ENCODE data around the gene TTC9.

Gene TTC9

DNA sequence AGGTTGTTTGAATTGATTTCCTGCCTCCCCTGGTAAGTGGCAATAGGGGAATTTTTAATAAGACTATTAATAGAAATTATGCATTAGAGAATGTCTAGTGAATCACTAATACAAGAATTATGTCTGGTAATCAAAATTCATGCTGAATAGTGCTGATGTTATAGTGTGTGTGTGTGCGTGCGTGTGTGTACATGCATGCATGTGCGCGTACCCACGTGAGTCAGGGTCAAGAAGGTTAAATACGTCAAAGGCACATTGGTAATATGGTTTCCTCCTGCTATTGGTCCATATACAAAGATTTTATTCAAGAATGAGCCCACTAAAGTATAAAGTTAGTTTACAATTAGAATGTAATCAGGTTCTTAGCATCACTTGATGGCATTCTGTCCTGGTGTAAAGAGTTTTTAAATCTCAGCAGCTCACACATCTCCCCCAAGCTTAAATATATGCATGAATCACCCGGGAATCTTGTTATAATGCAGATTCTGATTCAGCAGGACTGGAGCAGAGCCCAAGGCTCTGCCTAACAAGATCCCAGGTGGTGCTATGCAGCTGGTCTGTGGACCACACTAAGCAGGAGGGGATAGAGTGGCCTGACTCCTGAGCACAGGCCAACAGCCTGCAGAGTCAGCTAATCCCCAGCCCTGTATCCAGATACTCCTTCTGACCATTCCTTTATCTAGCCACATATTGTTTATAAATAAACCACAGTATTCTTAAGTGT is 43.9 kb downstream of the TTC9 start:
- Histone ChIP-seq H4K20me1 (ENCODE audit: low read depth, low read length) (no peaks in the 10 kb centered on the region), H3K4me3 (ENCODE audit: insufficient read depth, low read length, poor library complexity, severe bottlenecking) (no peak overlapping the region), H3K9me2 (replicated peaks; ENCODE audit: insufficient read depth, low read length) (no peaks in the 10 kb centered on the region), H2AFZ (ENCODE audit: low read depth, low read length, severe bottlenecking) (no peak overlapping the region), H3K9ac (ENCODE audit: low read length) (no peak overlapping the region), H3K27me3 (ENCODE audit: low read length) (no peaks in the 10 kb centered on the region), H3K36me3 (ENCODE audit: low read length) (no peaks in the 10 kb centered on the region), H3K4me2 (ENCODE audit: low read depth, low read length, poor library complexity, severe bottlenecking) (no peak overlapping the region), H3F3A (ENCODE audit: insufficient read depth) (no peaks in the 10 kb centered on the region), H3K27ac (ENCODE audit: low read depth, low read length) (no peak overlapping the region), H3K9me3 (ENCODE audit: insufficient read depth, low read length) (no peaks in the 10 kb centered on the region), H3K79me2 (ENCODE audit: insufficient read depth, low read length) (no peaks in the 10 kb centered on the region)
- TF ChIP-seq EZH2phosphoT487 (conservative IDR thresholded peaks at IDR 0.05; ENCODE audit: low read length), result no peak
- no peak for TF ChIP-seq CTCF (IDR thresholded peaks at IDR 0.05; ENCODE audit: insufficient read depth, low read length, poor library complexity, severe bottlenecking)

GRCh38 chr14:70692210-70692609 is 50.5 kb downstream of the TTC9 start:
- no peaks in the 10 kb centered on the region for H4K20me1 ChIP-seq (ENCODE audit: low read depth, low read length)
- no peak overlapping the region for H3K9ac ChIP-seq (ENCODE audit: low read length)
- H3F3A ChIP-seq (ENCODE audit: insufficient read depth), result no peaks in the 10 kb centered on the region
- H3K9me2 ChIP-seq (replicated peaks; ENCODE audit: insufficient read depth, low read length), result no peaks in the 10 kb centered on the region
- H3K27ac ChIP-seq (ENCODE audit: low read depth, low read length), result no peak overlapping the region
- no peak overlapping the region for H3K4me3 ChIP-seq (ENCODE audit: insufficient read depth, low read length, poor library complexity, severe bottlenecking)
- H3K36me3 ChIP-seq (ENCODE audit: low read length), result no peaks in the 10 kb centered on the region
- no peaks in the 10 kb centered on the region for H3K79me2 ChIP-seq (ENCODE audit: insufficient read depth, low read length)
- no peaks in the 10 kb centered on the region for H3K9me3 ChIP-seq (ENCODE audit: insufficient read depth, low read length)
- TF ChIP-seq CTCF (IDR thresholded peaks at IDR 0.05; ENCODE audit: insufficient read depth, low read length, poor library complexity, severe bottlenecking) (no peak), EZH2phosphoT487 (conservative IDR thresholded peaks at IDR 0.05; ENCODE audit: low read length) (no peak)
- H2AFZ ChIP-seq (ENCODE audit: low read depth, low read length, severe bottlenecking), result peak overlapping the region; percentile 30
- peak overlapping the region; percentile 19 for H3K4me2 ChIP-seq (ENCODE audit: low read depth, low read length, poor library complexity, severe bottlenecking)
- no peaks in the 10 kb centered on the region for H3K27me3 ChIP-seq (ENCODE audit: low read length)

- Histone ChIP-seq H3K79me2 (ENCODE audit: insufficient read depth, low read length) (no peaks in the 10 kb centered on the region), H4K20me1 (ENCODE audit: low read depth, low read length) (no peaks in the 10 kb centered on the region), H3K4me2 (ENCODE audit: low read depth, low read length, poor library complexity, severe bottlenecking) (no peak overlapping the region), H3F3A (ENCODE audit: insufficient read depth) (no peaks in the 10 kb centered on the region), H3K9me3 (ENCODE audit: insufficient read depth, low read length) (no peaks in the 10 kb centered on the region), H3K36me3 (ENCODE audit: low read length) (no peaks in the 10 kb centered on the region), H3K27me3 (ENCODE audit: low read length) (no peaks in the 10 kb centered on the region), H3K4me3 (ENCODE audit: insufficient read depth, low read length, poor library complexity, severe bottlenecking) (no peak overlapping the region), H3K27ac (ENCODE audit: low read depth, low read length) (no peak overlapping the region), H3K9ac (ENCODE audit: low read length) (no peak overlapping the region), H3K9me2 (replicated peaks; ENCODE audit: insufficient read depth, low read length) (no peaks in the 10 kb centered on the region), H2AFZ (ENCODE audit: low read depth, low read length, severe bottlenecking) (no peak overlapping the region)
- no peak for TF ChIP-seq EZH2phosphoT487 (conservative IDR thresholded peaks at IDR 0.05; ENCODE audit: low read length)
- no peak for TF ChIP-seq CTCF (IDR thresholded peaks at IDR 0.05; ENCODE audit: insufficient read depth, low read length, poor library complexity, severe bottlenecking)
Measured at GRCh38 chr14:70696026-70696425, 54.3 kb downstream of the TTC9 start.
